GM23338 (cell line): ENCODE results near the gene FANK1. TPM values are rescaled to one million over a fixed set of nuclear protein-coding genes. Genes with fewer than 3 reads are reported as not detected.

Experiments
- ATAC-seq: fragments of 200-7000 bp; cut with Tn5 transposase; 3 replicates; pipeline ENCODE4 v1.9.1; 2020
- DNase-seq: peaks from one replicate; pipeline ENCODE4 v3.0.0-alpha.2; 2015; ENCODE audit warnings: low spot score
- H2AFZ ChIP-seq: fragments of 200-600 bp; sonication (generic); 2 replicates; pipeline ENCODE4 v1.8.0; 2016; ENCODE audit warnings: antibody characterized with exemption, mild to moderate bottlenecking, moderate library complexity
- H3F3A ChIP-seq: fragments of 200-600 bp; sonication (generic); replicated peaks from 2 replicates; pipeline ENCODE4 v1.8.0; 2017; ENCODE audit warnings: antibody characterized with exemption, mixed run types, low read depth
- H3K27ac ChIP-seq: fragments of 200-600 bp; sonication (generic); 2 replicates; pipeline ENCODE4 v1.6.1; 2016; ENCODE audit warnings: low read depth
- H3K27me3 ChIP-seq: fragments of 200-600 bp; sonication (generic); 2 replicates; pipeline ENCODE4 v1.8.0; 2016; ENCODE audit warnings: mild to moderate bottlenecking, mixed run types, moderate library complexity; ENCODE audit not compliant: insufficient read depth
- H3K36me3 ChIP-seq: fragments of 200-600 bp; sonication (generic); 2 replicates; pipeline ENCODE4 v1.8.0; 2016; ENCODE audit warnings: mild to moderate bottlenecking; ENCODE audit not compliant: insufficient read depth
- H3K4me1 ChIP-seq: fragments of 200-600 bp; sonication (generic); 2 replicates; pipeline ENCODE4 v1.8.0; 2016; ENCODE audit warnings: mild to moderate bottlenecking, moderate library complexity; ENCODE audit not compliant: insufficient read depth
- H3K4me2 ChIP-seq: fragments of 200-600 bp; sonication (generic); 2 replicates; pipeline ENCODE4 v1.7.1; 2017; ENCODE audit warnings: mixed run types
- H3K4me3 ChIP-seq: fragments of 200-600 bp; sonication (generic); 2 replicates; pipeline ENCODE4 v1.6.1; 2016; ENCODE audit warnings: mixed run types
- H3K79me2 ChIP-seq: fragments of 200-600 bp; sonication (generic); replicated peaks from 2 replicates; pipeline ENCODE4 v1.8.0; 2017; ENCODE audit warnings: mild to moderate bottlenecking; ENCODE audit not compliant: insufficient read depth
- H3K9me2 ChIP-seq: fragments of 200-600 bp; sonication (generic); 2 replicates; pipeline ENCODE4 v1.8.0; 2017; ENCODE audit not compliant: insufficient read depth
- H4K20me1 ChIP-seq: fragments of 200-600 bp; sonication (generic); replicated peaks from 2 replicates; pipeline ENCODE4 v1.8.0; 2017; ENCODE audit warnings: mild to moderate bottlenecking; ENCODE audit not compliant: insufficient read depth
- H3K27ac Mint-ChIP-seq: 2 replicates; pipeline ENCODE4 v1.8.0; 2020; ENCODE audit warnings: inconsistent platforms, mild to moderate bottlenecking, moderate library complexity, mixed read lengths
- H3K27me3 Mint-ChIP-seq: 3 replicates; pipeline ENCODE4 v1.8.0; 2022; ENCODE audit warnings: low read depth, mild to moderate bottlenecking, moderate library complexity, mixed read lengths, inconsistent platforms; ENCODE audit not compliant: insufficient read depth, poor library complexity
- H3K36me3 Mint-ChIP-seq: 3 replicates; pipeline ENCODE4 v1.8.0; 2021; ENCODE audit warnings: low read depth, mild to moderate bottlenecking, inconsistent platforms, moderate library complexity, mixed read lengths
- H3K4me1 Mint-ChIP-seq: 3 replicates; pipeline ENCODE4 v1.8.0; 2020; ENCODE audit warnings: mild to moderate bottlenecking, inconsistent platforms, mixed read lengths
- H3K4me3 Mint-ChIP-seq: 3 replicates; pipeline ENCODE4 v1.8.0; 2021; ENCODE audit warnings: moderate library complexity, mild to moderate bottlenecking, inconsistent platforms, mixed read lengths
- H3K9me3 Mint-ChIP-seq: 3 replicates; pipeline ENCODE4 v1.8.0; 2020; ENCODE audit warnings: moderate library complexity, mild to moderate bottlenecking, inconsistent platforms, mixed read lengths
- CREB1 ChIP-seq: fragments of 250-450 bp; sonication (Bioruptor Pico); IDR thresholded peaks from 2 replicates; pipeline ENCODE4 v1.5.0; 2020; ENCODE audit warnings: low read depth, mild to moderate bottlenecking, moderate library complexity
- EZH2 ChIP-seq: fragments of 200-600 bp; sonication (generic); IDR thresholded peaks from one replicate; pipeline ENCODE4 v1.8.0; 2017; ENCODE audit warnings: antibody characterized with exemption, mild to moderate bottlenecking, low read depth; ENCODE audit not compliant: unreplicated experiment
- STAT1 ChIP-seq: IDR thresholded peaks from one replicate; pipeline ENCODE4 v1.6.1; 2016; ENCODE audit warnings: antibody characterized with exemption; ENCODE audit not compliant: unreplicated experiment
- ZNF331 ChIP-seq: fragments of 250-450 bp; sonication (Bioruptor Pico); IDR thresholded peaks from 2 replicates; pipeline ENCODE4 v1.5.0; 2020; ENCODE audit warnings: low read depth, mild to moderate bottlenecking, moderate library complexity
- ZNF462 ChIP-seq: fragments of 250-450 bp; sonication (Bioruptor Pico); IDR thresholded peaks from 2 replicates; pipeline ENCODE4 v1.5.0; 2020; ENCODE audit warnings: mild to moderate bottlenecking, moderate library complexity
- polyA plus RNA-seq: library from polyadenylated mRNA; unstranded; fragments of >200 nt; fragmentation: Nextera tagmentation; extraction: Ambion mirVana; gene quantifications from 2 replicates; pipeline ENCODE4 v1.2.1, GENCODE V29; 2016
- total RNA-seq: library from RNA; depleted of rRNA; stranded (reverse); fragments of >200 nt; shearing (Covaris generic); gene quantifications from 2 replicates; pipeline ENCODE4 v1.2.3, GENCODE V29; 2014
- TF ChIP-seq, protein P1 (sequence below): IDR thresholded peaks from one replicate; pipeline ENCODE4 v1.6.1; 2018; ENCODE audit warnings: antibody characterized with exemption; ENCODE audit not compliant: unreplicated experiment

The FANK1 gene
- total and polyA plus RNA-seq, 2 experiments from 2014 or later, result 0.37 to 0.69 TPM

DNA sequence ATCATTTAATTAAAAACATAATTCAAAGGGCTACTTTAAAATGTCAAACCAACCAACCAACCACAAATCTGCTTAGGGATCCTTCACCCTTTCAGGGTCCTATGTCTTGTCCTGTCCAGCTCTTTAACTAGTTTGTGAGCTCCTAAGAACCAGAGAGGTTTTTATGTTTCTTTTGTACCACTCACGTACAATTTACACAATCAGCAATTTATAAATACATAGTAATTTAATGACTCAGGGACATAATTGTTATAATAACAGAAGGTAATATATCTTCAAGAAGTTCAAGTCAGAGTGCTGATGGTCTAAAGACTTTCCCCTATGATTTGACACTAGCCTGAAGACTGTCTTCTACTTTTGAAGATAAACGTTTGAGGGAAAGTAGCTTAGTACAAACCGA, 31.2 kb upstream of the FANK1 start (continued):
- TF ChIP-seq, protein P1, sequence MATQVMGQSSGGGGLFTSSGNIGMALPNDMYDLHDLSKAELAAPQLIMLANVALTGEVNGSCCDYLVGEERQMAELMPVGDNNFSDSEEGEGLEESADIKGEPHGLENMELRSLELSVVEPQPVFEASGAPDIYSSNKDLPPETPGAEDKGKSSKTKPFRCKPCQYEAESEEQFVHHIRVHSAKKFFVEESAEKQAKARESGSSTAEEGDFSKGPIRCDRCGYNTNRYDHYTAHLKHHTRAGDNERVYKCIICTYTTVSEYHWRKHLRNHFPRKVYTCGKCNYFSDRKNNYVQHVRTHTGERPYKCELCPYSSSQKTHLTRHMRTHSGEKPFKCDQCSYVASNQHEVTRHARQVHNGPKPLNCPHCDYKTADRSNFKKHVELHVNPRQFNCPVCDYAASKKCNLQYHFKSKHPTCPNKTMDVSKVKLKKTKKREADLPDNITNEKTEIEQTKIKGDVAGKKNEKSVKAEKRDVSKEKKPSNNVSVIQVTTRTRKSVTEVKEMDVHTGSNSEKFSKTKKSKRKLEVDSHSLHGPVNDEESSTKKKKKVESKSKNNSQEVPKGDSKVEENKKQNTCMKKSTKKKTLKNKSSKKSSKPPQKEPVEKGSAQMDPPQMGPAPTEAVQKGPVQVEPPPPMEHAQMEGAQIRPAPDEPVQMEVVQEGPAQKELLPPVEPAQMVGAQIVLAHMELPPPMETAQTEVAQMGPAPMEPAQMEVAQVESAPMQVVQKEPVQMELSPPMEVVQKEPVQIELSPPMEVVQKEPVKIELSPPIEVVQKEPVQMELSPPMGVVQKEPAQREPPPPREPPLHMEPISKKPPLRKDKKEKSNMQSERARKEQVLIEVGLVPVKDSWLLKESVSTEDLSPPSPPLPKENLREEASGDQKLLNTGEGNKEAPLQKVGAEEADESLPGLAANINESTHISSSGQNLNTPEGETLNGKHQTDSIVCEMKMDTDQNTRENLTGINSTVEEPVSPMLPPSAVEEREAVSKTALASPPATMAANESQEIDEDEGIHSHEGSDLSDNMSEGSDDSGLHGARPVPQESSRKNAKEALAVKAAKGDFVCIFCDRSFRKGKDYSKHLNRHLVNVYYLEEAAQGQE, result no peak
- no peak for TF ChIP-seq CREB1 (CRISPR knock-in tag)

DNA sequence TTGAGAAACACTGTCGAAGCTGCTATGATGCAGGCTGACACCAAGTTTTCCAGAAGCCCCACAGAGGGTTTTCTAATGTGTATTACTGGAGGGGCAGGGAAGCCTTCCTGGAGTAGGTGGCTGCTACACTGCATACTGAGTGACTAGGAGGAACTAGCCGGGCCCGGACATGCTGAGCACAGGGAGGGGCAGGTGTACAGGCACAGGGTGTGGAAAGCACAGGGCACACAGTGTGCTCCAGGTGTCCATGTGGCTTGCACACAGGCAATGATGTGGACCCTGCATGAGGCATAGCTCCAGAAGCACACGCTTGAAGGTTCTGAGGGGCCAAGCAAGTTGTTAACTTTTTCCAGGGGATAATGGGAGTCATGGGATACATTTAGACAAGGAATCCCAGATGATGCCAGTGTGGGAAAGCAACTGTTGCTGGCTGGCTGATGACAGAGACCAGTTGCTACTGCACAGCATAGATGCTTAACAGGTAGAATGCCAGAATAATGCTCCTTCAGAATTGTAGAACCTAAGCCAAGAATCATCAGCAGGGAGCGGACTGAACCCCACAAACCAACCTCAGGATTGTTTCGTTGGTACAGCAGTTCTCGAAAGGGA, 29.8 kb upstream of the FANK1 start:
- Mint-ChIP-seq H3K27me3 (no peaks in the 10 kb centered on the region), H3K27ac (no peak overlapping the region), H3K4me1 (no peaks in the 10 kb centered on the region; the same call in 2 of the 3 replicates), H3K36me3 (0 out of 3 replicates have a peak, but pooled peaks cover 3% of the 10 kb centered on the region), H3K9me3 (no peaks in the 10 kb centered on the region), H3K4me3 (no peak overlapping the region)
- ATAC-seq (no peak), DNase-seq (no peak)
- Histone ChIP-seq H2AFZ (no peak overlapping the region), H3F3A (no peaks in the 10 kb centered on the region), H3K4me1 (no peaks in the 10 kb centered on the region), H3K36me3 (no peaks in the 10 kb centered on the region), H3K9me2 (no peaks in the 10 kb centered on the region), H3K4me3 (no peak overlapping the region), H3K79me2 (no peaks in the 10 kb centered on the region), H4K20me1 (no peaks in the 10 kb centered on the region), H3K27me3 (no peaks in the 10 kb centered on the region), H3K4me2 (no peak overlapping the region), H3K27ac (no peak overlapping the region)
- no peak for TF ChIP-seq CREB1 (CRISPR knock-in tag)
- TF ChIP-seq STAT1, result no peak
- TF ChIP-seq ZNF331, result no peak
- no peak for TF ChIP-seq EZH2
- TF ChIP-seq ZNF462 (CRISPR knock-in tag), result no peak
- TF ChIP-seq, protein P1, result no peak
